ENCODE results near the gene ARPC4. TPM values are rescaled to one million over a fixed set of nuclear protein-coding genes. Genes with fewer than 3 reads are reported as not detected.

Gene ARPC4
- polyA plus RNA-seq, 3 donors: 113 to 145 (median 141) TPM

- no peak for DNase-seq (ENCODE audit: extremely low read depth in 1 of 11, low read depth in 9 of 11, low spot score in 4 of 11)
These were observed 10.1 kb upstream of the ARPC4 start for GRCh38 chr3:9782770-9783169.

GRCh38 chr3:9783954-9784353 is 8.9 kb upstream of the ARPC4 start:
- no peak for DNase-seq (ENCODE audit: extremely low read depth in 1 of 11, low read depth in 9 of 11, low spot score in 4 of 11)

- DNase-seq (ENCODE audit: extremely low read depth in 1 of 11, low read depth in 9 of 11, low spot score in 4 of 11): no peak
These were observed 7.9 kb upstream of the ARPC4 start for GRCh38 chr3:9784965-9785364.

- no peak for DNase-seq (ENCODE audit: extremely low read depth in 1 of 11, low read depth in 9 of 11, low spot score in 4 of 11)
These were observed 7.3 kb upstream of the ARPC4 start for GRCh38 chr3:9785602-9786001.

GRCh38 chr3:9786209-9786739 is 6.6 kb upstream of the ARPC4 start:
- no peak for DNase-seq (ENCODE audit: extremely low read depth in 1 of 11, low read depth in 9 of 11, low spot score in 4 of 11)

- no peak for DNase-seq (ENCODE audit: extremely low read depth in 1 of 11, low read depth in 9 of 11, low spot score in 4 of 11)
These were observed 5.8 kb upstream of the ARPC4 start for GRCh38 chr3:9786825-9787669.

GRCh38 chr3:9787714-9788113 is 5.2 kb upstream of the ARPC4 start:
- no peak for DNase-seq (ENCODE audit: extremely low read depth in 1 of 11, low read depth in 9 of 11, low spot score in 4 of 11)

GRCh38 chr3:9791127-9791526 is 1.8 kb upstream of the ARPC4 start:
- no peak for DNase-seq (ENCODE audit: extremely low read depth in 1 of 11, low read depth in 9 of 11, low spot score in 4 of 11)

- no peak for DNase-seq (ENCODE audit: extremely low read depth in 1 of 11, low read depth in 9 of 11, low spot score in 4 of 11)
These were observed 985 bp upstream of the ARPC4 start for GRCh38 chr3:9791790-9792404.

GRCh38 chr3:9793161-9793781 is 389 bp downstream of the ARPC4 start:
- DNase-seq (ENCODE audit: extremely low read depth in 1 of 11, low read depth in 9 of 11, low spot score in 4 of 11): no peak

- DNase-seq (ENCODE audit: extremely low read depth in 1 of 11, low read depth in 9 of 11, low spot score in 4 of 11): no peak
These were observed 1.5 kb downstream of the ARPC4 start for GRCh38 chr3:9794400-9794799.

- no peak for DNase-seq (ENCODE audit: extremely low read depth in 1 of 11, low read depth in 9 of 11, low spot score in 4 of 11)
These were observed 2.3 kb downstream of the ARPC4 start for GRCh38 chr3:9795207-9795606.

- DNase-seq (ENCODE audit: extremely low read depth in 1 of 11, low read depth in 9 of 11, low spot score in 4 of 11): no peak
These were observed 4.5 kb downstream of the ARPC4 start for GRCh38 chr3:9797196-9797945.

- no peak for DNase-seq (ENCODE audit: extremely low read depth in 1 of 11, low read depth in 9 of 11, low spot score in 4 of 11)
These were observed 7.6 kb downstream of the ARPC4 start for GRCh38 chr3:9800529-9800928.

- no peak for DNase-seq (ENCODE audit: extremely low read depth in 1 of 11, low read depth in 9 of 11, low spot score in 4 of 11)
These were observed 10.6 kb downstream of the ARPC4 start for GRCh38 chr3:9803494-9803893.

- DNase-seq (ENCODE audit: extremely low read depth in 1 of 11, low read depth in 9 of 11, low spot score in 4 of 11): no peak
These were observed 12.1 kb downstream of the ARPC4 start for GRCh38 chr3:9804996-9805395.

GRCh38 chr3:9806137-9806536 is 13.3 kb downstream of the ARPC4 start:
- DNase-seq (ENCODE audit: extremely low read depth in 1 of 11, low read depth in 9 of 11, low spot score in 4 of 11): no peak

GRCh38 chr3:9806688-9807589 is 14.1 kb downstream of the ARPC4 start:
- DNase-seq (ENCODE audit: extremely low read depth in 1 of 11, low read depth in 9 of 11, low spot score in 4 of 11): no peak
